HG02610 (cell line): Measurements from ENCODE around the gene MYO18A.
"Not testable (repeated sequence)": the region's sequence is repeated elsewhere in the genome, so short reads cannot be mapped to it uniquely, and the experiment has no call there.

Source experiments
- ATAC-seq: cut with Tn5 transposase; IDR thresholded peaks from one replicate; pipeline ENCODE4 v1.9.1; 2021; ENCODE audit warnings: mild to moderate bottlenecking, moderate library complexity; ENCODE audit not compliant: unreplicated experiment

MYO18A gene

GRCh38 chr17:29180034-29180787 is at the start of gene MYO18A:
TSS of gene MYO18A (minus strand) at chr17:29180398. CDS start at chr17:29166940, 13,458 bp downstream.
- peak; percentile 83 for ATAC-seq

GRCh38 chr17:29225396-29225795 is 45.2 kb upstream of the MYO18A start:
- ATAC-seq = no peak

- not testable (repeated sequence) for ATAC-seq
Measured at GRCh38 chr17:29221338-29221737, 41.1 kb upstream of the MYO18A start.

- peak; percentile 39 for ATAC-seq
Measured at GRCh38 chr17:29219378-29220047, 39.3 kb upstream of the MYO18A start.

- ATAC-seq = no peak
Measured at GRCh38 chr17:29216856-29217255, 36.7 kb upstream of the MYO18A start.

- no peak for ATAC-seq
Measured at GRCh38 chr17:29216181-29216580, 36.0 kb upstream of the MYO18A start.

GRCh38 chr17:29215717-29216116 is 35.5 kb upstream of the MYO18A start:
- ATAC-seq = no peak

GRCh38 chr17:29215174-29215573 is 35.0 kb upstream of the MYO18A start:
- no peak for ATAC-seq

- ATAC-seq = no peak
Measured at GRCh38 chr17:29214215-29215146, 34.3 kb upstream of the MYO18A start.

GRCh38 chr17:29212681-29213121 is 32.5 kb upstream of the MYO18A start:
- no peak for ATAC-seq

GRCh38 chr17:29212094-29212631 is 32.0 kb upstream of the MYO18A start:
- no peak for ATAC-seq

- no peak for ATAC-seq
Measured at GRCh38 chr17:29210879-29211278, 30.7 kb upstream of the MYO18A start.

GRCh38 chr17:29209073-29209472 is 28.9 kb upstream of the MYO18A start:
- ATAC-seq = no peak

GRCh38 chr17:29207975-29208374 is 27.8 kb upstream of the MYO18A start:
- ATAC-seq = no peak

- no peak for ATAC-seq
Measured at GRCh38 chr17:29205047-29205446, 24.8 kb upstream of the MYO18A start.

GRCh38 chr17:29204068-29204804 is 24.0 kb upstream of the MYO18A start:
- ATAC-seq = not testable (repeated sequence)

GRCh38 chr17:29197516-29198272 is 17.5 kb upstream of the MYO18A start:
- no peak for ATAC-seq

- ATAC-seq = no peak
Measured at GRCh38 chr17:29196769-29197515, 16.7 kb upstream of the MYO18A start.
